HG03460 (cell line): ENCODE measurements around the gene CRYGB.
"Not testable (repeated sequence)": the region's sequence is repeated elsewhere in the genome, so short reads cannot be mapped to it uniquely, and the experiment has no call there.

Experiments used
- ATAC-seq: cut with Tn5 transposase; IDR thresholded peaks from one replicate; pipeline ENCODE4 v1.9.1; 2021; ENCODE audit not compliant: unreplicated experiment

The CRYGB gene

GRCh38 chr2:208118918-208119317 lies 27.0 kb downstream of the CRYGB start:
- no peak for ATAC-seq

GRCh38 chr2:208117390-208117789 lies 28.6 kb downstream of the CRYGB start:
- not testable (repeated sequence) for ATAC-seq

- ATAC-seq: no peak
Measured at GRCh38 chr2:208112969-208113368, 33.0 kb downstream of the CRYGB start.

GRCh38 chr2:208112273-208112745 lies 33.6 kb downstream of the CRYGB start:
- not testable (repeated sequence) for ATAC-seq

GRCh38 chr2:208103616-208104015 lies 42.3 kb downstream of the CRYGB start:
- ATAC-seq: no peak

GRCh38 chr2:208101716-208102631 lies 44.0 kb downstream of the CRYGB start:
- no peak for ATAC-seq

GRCh38 chr2:208099682-208100470 lies 46.1 kb downstream of the CRYGB start:
- no peak for ATAC-seq

GRCh38 chr2:208098701-208099100 lies 47.3 kb downstream of the CRYGB start:
- ATAC-seq: not testable (repeated sequence)

- ATAC-seq: no peak
Measured at GRCh38 chr2:208098267-208098666, 47.7 kb downstream of the CRYGB start.

- no peak for ATAC-seq
Measured at GRCh38 chr2:208097801-208098200, 48.2 kb downstream of the CRYGB start.

- ATAC-seq: no peak
Measured at GRCh38 chr2:208097313-208097712, 48.6 kb downstream of the CRYGB start.

- no peak for ATAC-seq
Measured at GRCh38 chr2:208096080-208096479, 49.9 kb downstream of the CRYGB start.

- no peak for ATAC-seq
Measured at GRCh38 chr2:208093128-208093527, 52.8 kb downstream of the CRYGB start.
